IPS-20b (cell line): Measurements from ENCODE around the gene CDKAL1.
A peak's percentile ranks its signal among the peaks of the same experiment; 100 is the strongest.
"Not testable (repeated sequence)": the region's sequence is repeated elsewhere in the genome, so short reads cannot be mapped to it uniquely, and the experiment has no call there.

Source experiments
- H3K27ac ChIP-seq: one replicate; pipeline ENCODE4 v1.5.1; 2013; ENCODE audit warnings: low read length
- H3K27me3 ChIP-seq: 2 replicates; pipeline ENCODE4 v1.6.1; 2013; ENCODE audit warnings: mild to moderate bottlenecking, low read length, inconsistent platforms; ENCODE audit not compliant: insufficient read depth
- H3K36me3 ChIP-seq: 2 replicates; pipeline ENCODE4 v1.6.1; 2013; ENCODE audit warnings: low read depth, mild to moderate bottlenecking, inconsistent platforms, low read length, moderate library complexity; ENCODE audit not compliant: insufficient read depth
- H3K4me1 ChIP-seq: 2 replicates; pipeline ENCODE4 v1.6.1; 2013; ENCODE audit warnings: mild to moderate bottlenecking, control low read depth, inconsistent platforms, low read length, moderate library complexity; ENCODE audit not compliant: insufficient read depth
- H3K4me3 ChIP-seq: 2 replicates; pipeline ENCODE4 v1.5.1; 2013; ENCODE audit warnings: mild to moderate bottlenecking, low read length, inconsistent platforms
- H3K9ac ChIP-seq: 2 replicates; pipeline ENCODE4 v1.6.1; 2013; ENCODE audit warnings: low read depth, mild to moderate bottlenecking, inconsistent platforms, low read length, moderate library complexity
- H3K9me3 ChIP-seq: 2 replicates; pipeline ENCODE4 v1.6.1; 2013; ENCODE audit warnings: mild to moderate bottlenecking, low read depth, low read length, inconsistent platforms; ENCODE audit not compliant: insufficient read depth

CDKAL1 gene

GRCh38 chr6:20534295-20535262, at the start of gene CDKAL1:
CDKAL1 (plus strand) TSS chr6:20534457; CDS start chr6:20546351, 11,894 bp downstream.
- H3K27me3 ChIP-seq, result no peaks in the 10 kb centered on the region
- H3K9ac ChIP-seq, result peak within 1 kb of the TSS; percentile 96
- peak within 1 kb of the TSS; percentile 71 for H3K4me3 ChIP-seq
- peaks cover 11% of the 10 kb centered on the region for H3K4me1 ChIP-seq
- peak within 1 kb of the TSS; percentile 90 for H3K27ac ChIP-seq
- H3K9me3 ChIP-seq, result no peaks in the 10 kb centered on the region
- peaks cover 9% of the 10 kb centered on the region for H3K36me3 ChIP-seq

GRCh38 chr6:20486641-20487040, 47.6 kb upstream of the CDKAL1 start:
- Histone ChIP-seq H3K9ac (no peak overlapping the region), H3K27ac (no peak overlapping the region), H3K4me3 (no peak overlapping the region), H3K4me1 (no peaks in the 10 kb centered on the region; the same call in 1 of the 2 replicates), H3K36me3 (peaks cover 96% of the 10 kb centered on the region), H3K27me3 (no peaks in the 10 kb centered on the region), H3K9me3 (no peaks in the 10 kb centered on the region)

GRCh38 chr6:20487669-20488375, 46.4 kb upstream of the CDKAL1 start:
- H3K27ac ChIP-seq, result no peak overlapping the region
- no peak overlapping the region for H3K4me3 ChIP-seq
- H3K9ac ChIP-seq, result no peak overlapping the region
- no peaks in the 10 kb centered on the region; the same call in 1 of the 2 replicates for H3K4me1 ChIP-seq
- H3K36me3 ChIP-seq, result peaks cover 97% of the 10 kb centered on the region
- H3K27me3 ChIP-seq, result no peaks in the 10 kb centered on the region
- no peaks in the 10 kb centered on the region for H3K9me3 ChIP-seq

- Histone ChIP-seq H3K27me3 (no peaks in the 10 kb centered on the region), H3K9me3 (no peaks in the 10 kb centered on the region), H3K36me3 (peaks cover 74% of the 10 kb centered on the region), H3K4me1 (no peaks in the 10 kb centered on the region), H3K4me3 (no peak overlapping the region), H3K27ac (no peak overlapping the region), H3K9ac (no peak overlapping the region)
Observed at GRCh38 chr6:20490591-20490990, 43.7 kb upstream of the CDKAL1 start.

GRCh38 chr6:20492099-20492498, 42.2 kb upstream of the CDKAL1 start:
- peaks cover 61% of the 10 kb centered on the region for H3K36me3 ChIP-seq
- H3K27ac ChIP-seq, result no peak overlapping the region
- H3K9ac ChIP-seq, result no peak overlapping the region

GRCh38 chr6:20497216-20498040, 36.8 kb upstream of the CDKAL1 start:
- no peak overlapping the region for H3K4me3 ChIP-seq
- H3K9me3 ChIP-seq, result no peaks in the 10 kb centered on the region
- H3K9ac ChIP-seq, result no peak overlapping the region
- no peaks in the 10 kb centered on the region for H3K27me3 ChIP-seq
- no peak overlapping the region for H3K27ac ChIP-seq
- no peaks in the 10 kb centered on the region for H3K4me1 ChIP-seq
- H3K36me3 ChIP-seq, result peaks cover 9% of the 10 kb centered on the region; the same call in 1 of the 2 replicates

More at GRCh38 chr6:20492099-20492498, 42.2 kb upstream of the CDKAL1 start:
- H3K9me3 ChIP-seq, result no peaks in the 10 kb centered on the region
- H3K4me1 ChIP-seq, result no peaks in the 10 kb centered on the region
- no peak overlapping the region for H3K4me3 ChIP-seq
- H3K27me3 ChIP-seq, result no peaks in the 10 kb centered on the region

- Histone ChIP-seq H3K9ac (no peak overlapping the region), H3K27me3 (no peaks in the 10 kb centered on the region), H3K36me3 (peaks cover 3% of the 10 kb centered on the region; the same call in 1 of the 2 replicates), H3K27ac (no peak overlapping the region), H3K4me1 (no peaks in the 10 kb centered on the region), H3K9me3 (no peaks in the 10 kb centered on the region), H3K4me3 (no peak overlapping the region)
Observed at GRCh38 chr6:20498041-20498385, 36.2 kb upstream of the CDKAL1 start.

- Histone ChIP-seq H3K36me3 (no peaks in the 10 kb centered on the region), H3K9ac (no peak overlapping the region), H3K4me3 (no peak overlapping the region), H3K4me1 (no peaks in the 10 kb centered on the region), H3K27me3 (no peaks in the 10 kb centered on the region), H3K27ac (no peak overlapping the region), H3K9me3 (no peaks in the 10 kb centered on the region)
Observed at GRCh38 chr6:20509212-20509611, 25.0 kb upstream of the CDKAL1 start.

- Histone ChIP-seq H3K27ac (no peak overlapping the region), H3K4me1 (no peaks in the 10 kb centered on the region), H3K9me3 (no peaks in the 10 kb centered on the region), H3K36me3 (no peaks in the 10 kb centered on the region), H3K9ac (no peak overlapping the region), H3K4me3 (no peak overlapping the region), H3K27me3 (no peaks in the 10 kb centered on the region)
Observed at GRCh38 chr6:20511852-20512251, 22.4 kb upstream of the CDKAL1 start.

- H3K9me3 ChIP-seq, H3K4me3 ChIP-seq, H3K9ac ChIP-seq, H3K27me3 ChIP-seq, H3K27ac ChIP-seq, H3K4me1 ChIP-seq, H3K36me3 ChIP-seq: not testable (repeated sequence)
Observed at GRCh38 chr6:20525208-20525607, 9.0 kb upstream of the CDKAL1 start.

GRCh38 chr6:20529086-20529448, 5.2 kb upstream of the CDKAL1 start:
- H3K36me3 ChIP-seq, H3K27ac ChIP-seq, H3K9me3 ChIP-seq, H3K4me1 ChIP-seq, H3K27me3 ChIP-seq, H3K9ac ChIP-seq, H3K4me3 ChIP-seq: not testable (repeated sequence)
